Neural cell (in vitro differentiated cells): ENCODE measurements around the gene KCNE1. TPM values are rescaled to one million over a fixed set of nuclear protein-coding genes. Genes with fewer than 3 reads are reported as not detected.

Experiments
- H2AFZ ChIP-seq: fragments of 200-600, 300-800 bp; sonication (generic), shearing (Covaris generic); 2 replicates; pipeline ENCODE4 v1.6.0; 2014; ENCODE audit warnings: low read depth, mild to moderate bottlenecking, antibody characterized with exemption, low read length, moderate library complexity
- H3F3A ChIP-seq: fragments of 200-600 bp; shearing (Covaris generic); 2 replicates; pipeline ENCODE4 v1.6.1; 2016; ENCODE audit warnings: mild to moderate bottlenecking, moderate library complexity, mixed read lengths, antibody characterized with exemption, low read length; ENCODE audit not compliant: insufficient read depth, poor library complexity, severe bottlenecking
- H3K27ac ChIP-seq: fragments of 200-600, 300-800 bp; sonication (generic), shearing (Covaris generic); 2 replicates; pipeline ENCODE4 v1.5.1; 2014; ENCODE audit warnings: mild to moderate bottlenecking, low read length, moderate library complexity
- H3K27me3 ChIP-seq: fragments of 300-800, 200-600 bp; sonication (generic), shearing (Covaris generic); 2 replicates; pipeline ENCODE4 v1.6.0; 2014; ENCODE audit warnings: mild to moderate bottlenecking, low read depth, low read length, moderate library complexity; ENCODE audit not compliant: insufficient read depth
- H3K36me3 ChIP-seq: fragments of 300-800, 200-600 bp; sonication (generic), shearing (Covaris generic); 2 replicates; pipeline ENCODE4 v1.5.1; 2014; ENCODE audit warnings: mild to moderate bottlenecking, antibody characterized with exemption, low read length, moderate library complexity; ENCODE audit not compliant: insufficient read depth
- H3K4me2 ChIP-seq: fragments of 300-800, 200-600 bp; sonication (generic), shearing (Covaris generic); 2 replicates; pipeline ENCODE4 v1.6.0; 2014; ENCODE audit warnings: mild to moderate bottlenecking, low read length
- H3K4me3 ChIP-seq: fragments of 300-800, 200-600 bp; sonication (generic), shearing (Covaris generic); 2 replicates; pipeline ENCODE4 v1.5.1; 2014; ENCODE audit warnings: mild to moderate bottlenecking, low read length, moderate library complexity
- H3K79me2 ChIP-seq: fragments of 200-600 bp; shearing (Covaris generic); replicated peaks from 2 replicates; pipeline ENCODE4 v1.6.0; 2014; ENCODE audit warnings: mild to moderate bottlenecking, low read length, moderate library complexity; ENCODE audit not compliant: insufficient read depth
- H3K9ac ChIP-seq: fragments of 300-800, 200-600 bp; sonication (generic), shearing (Covaris generic); 2 replicates; pipeline ENCODE4 v1.6.1; 2016; ENCODE audit warnings: mild to moderate bottlenecking, low read length, mixed read lengths
- H3K9me2 ChIP-seq: fragments of 200-600 bp; shearing (Covaris generic); 2 replicates; pipeline ENCODE4 v1.6.1; 2016; ENCODE audit warnings: mild to moderate bottlenecking, low read length, mixed read lengths; ENCODE audit not compliant: insufficient read depth
- H3K9me3 ChIP-seq: fragments of 200-600, 300-800 bp; sonication (generic), shearing (Covaris generic); 2 replicates; pipeline ENCODE4 v1.6.1; 2016; ENCODE audit warnings: mild to moderate bottlenecking, mixed run types, low read length, moderate library complexity, mixed read lengths
- H4K20me1 ChIP-seq: fragments of 200-600 bp; shearing (Covaris generic); 2 replicates; pipeline ENCODE4 v1.6.1; 2016; ENCODE audit warnings: mild to moderate bottlenecking, mixed run types; ENCODE audit not compliant: insufficient read depth
- EP300 ChIP-seq: fragments of 450-650 bp; conservative IDR thresholded peaks from 2 replicates; pipeline ENCODE4 v1.6.1; 2014; ENCODE audit warnings: antibody characterized with exemption, mild to moderate bottlenecking, moderate library complexity; ENCODE audit not compliant: poor library complexity, severe bottlenecking
- EZH2 ChIP-seq: fragments of 200-600, 300-800 bp; shearing (Covaris generic), sonication (generic); IDR thresholded peaks from 2 replicates; pipeline ENCODE4 v1.6.1; 2014; ENCODE audit warnings: antibody characterized with exemption, low read length, borderline replicate concordance, mild to moderate bottlenecking; ENCODE audit not compliant: insufficient read depth, poor library complexity, severe bottlenecking
- MXI1 ChIP-seq: fragments of 450-650 bp; conservative IDR thresholded peaks from 2 replicates; pipeline ENCODE4 v1.6.1; 2014; ENCODE audit warnings: antibody characterized with exemption, mild to moderate bottlenecking; ENCODE audit not compliant: poor library complexity, severe bottlenecking
- POLR2AphosphoS5 ChIP-seq: IDR thresholded peaks from 2 replicates; pipeline ENCODE4 v1.6.1; 2012
- RAD21 ChIP-seq: fragments of 450-650 bp; conservative IDR thresholded peaks from 2 replicates; pipeline ENCODE4 v1.6.1; 2014; ENCODE audit warnings: antibody characterized with exemption, mild to moderate bottlenecking, moderate library complexity
- SMC3 ChIP-seq: fragments of 450-650 bp; conservative IDR thresholded peaks from 2 replicates; pipeline ENCODE4 v1.6.1; 2014; ENCODE audit warnings: antibody characterized with exemption, mild to moderate bottlenecking, moderate library complexity; ENCODE audit not compliant: poor library complexity
- TAF1 ChIP-seq: IDR thresholded peaks from 2 replicates; pipeline ENCODE4 v1.6.1; 2012; ENCODE audit warnings: low read depth
- polyA plus RNA-seq: library from polyadenylated mRNA; depleted of rRNA; stranded (reverse); fragments of >200 nt; gene quantifications from 2 replicates; pipeline ENCODE4 v1.2.3, GENCODE V29; 2014
- TF ChIP-seq, protein P1 (sequence below): IDR thresholded peaks from 2 replicates; pipeline ENCODE4 v1.6.1; 2012; ENCODE audit warnings: borderline replicate concordance
- TF ChIP-seq, protein P2 (sequence below): fragments of 450-650 bp; IDR thresholded peaks from 2 replicates; pipeline ENCODE4 v1.5.1; 2014; ENCODE audit warnings: antibody characterized with exemption, mild to moderate bottlenecking, moderate library complexity; ENCODE audit not compliant: poor library complexity, severe bottlenecking

Gene KCNE1
- polyA plus RNA-seq, 1 donor from 2014 or later: not detected

GRCh38 chr21:34526618-34527290 lies 14.7 kb upstream of the KCNE1 start:
- no peaks in the 10 kb centered on the region for H3K9me2 ChIP-seq
- H3K79me2 ChIP-seq: no peaks in the 10 kb centered on the region
- H3K36me3 ChIP-seq: no peaks in the 10 kb centered on the region
- H3K4me3 ChIP-seq: no peak overlapping the region
- TF ChIP-seq EZH2 (no peak), POLR2AphosphoS5 (no peak), SMC3 (no peak), TAF1 (no peak), EP300 (no peak), MXI1 (no peak), RAD21 (no peak)
- TF ChIP-seq, protein P1, sequence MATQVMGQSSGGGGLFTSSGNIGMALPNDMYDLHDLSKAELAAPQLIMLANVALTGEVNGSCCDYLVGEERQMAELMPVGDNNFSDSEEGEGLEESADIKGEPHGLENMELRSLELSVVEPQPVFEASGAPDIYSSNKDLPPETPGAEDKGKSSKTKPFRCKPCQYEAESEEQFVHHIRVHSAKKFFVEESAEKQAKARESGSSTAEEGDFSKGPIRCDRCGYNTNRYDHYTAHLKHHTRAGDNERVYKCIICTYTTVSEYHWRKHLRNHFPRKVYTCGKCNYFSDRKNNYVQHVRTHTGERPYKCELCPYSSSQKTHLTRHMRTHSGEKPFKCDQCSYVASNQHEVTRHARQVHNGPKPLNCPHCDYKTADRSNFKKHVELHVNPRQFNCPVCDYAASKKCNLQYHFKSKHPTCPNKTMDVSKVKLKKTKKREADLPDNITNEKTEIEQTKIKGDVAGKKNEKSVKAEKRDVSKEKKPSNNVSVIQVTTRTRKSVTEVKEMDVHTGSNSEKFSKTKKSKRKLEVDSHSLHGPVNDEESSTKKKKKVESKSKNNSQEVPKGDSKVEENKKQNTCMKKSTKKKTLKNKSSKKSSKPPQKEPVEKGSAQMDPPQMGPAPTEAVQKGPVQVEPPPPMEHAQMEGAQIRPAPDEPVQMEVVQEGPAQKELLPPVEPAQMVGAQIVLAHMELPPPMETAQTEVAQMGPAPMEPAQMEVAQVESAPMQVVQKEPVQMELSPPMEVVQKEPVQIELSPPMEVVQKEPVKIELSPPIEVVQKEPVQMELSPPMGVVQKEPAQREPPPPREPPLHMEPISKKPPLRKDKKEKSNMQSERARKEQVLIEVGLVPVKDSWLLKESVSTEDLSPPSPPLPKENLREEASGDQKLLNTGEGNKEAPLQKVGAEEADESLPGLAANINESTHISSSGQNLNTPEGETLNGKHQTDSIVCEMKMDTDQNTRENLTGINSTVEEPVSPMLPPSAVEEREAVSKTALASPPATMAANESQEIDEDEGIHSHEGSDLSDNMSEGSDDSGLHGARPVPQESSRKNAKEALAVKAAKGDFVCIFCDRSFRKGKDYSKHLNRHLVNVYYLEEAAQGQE: no peak
- TF ChIP-seq, protein P2, sequence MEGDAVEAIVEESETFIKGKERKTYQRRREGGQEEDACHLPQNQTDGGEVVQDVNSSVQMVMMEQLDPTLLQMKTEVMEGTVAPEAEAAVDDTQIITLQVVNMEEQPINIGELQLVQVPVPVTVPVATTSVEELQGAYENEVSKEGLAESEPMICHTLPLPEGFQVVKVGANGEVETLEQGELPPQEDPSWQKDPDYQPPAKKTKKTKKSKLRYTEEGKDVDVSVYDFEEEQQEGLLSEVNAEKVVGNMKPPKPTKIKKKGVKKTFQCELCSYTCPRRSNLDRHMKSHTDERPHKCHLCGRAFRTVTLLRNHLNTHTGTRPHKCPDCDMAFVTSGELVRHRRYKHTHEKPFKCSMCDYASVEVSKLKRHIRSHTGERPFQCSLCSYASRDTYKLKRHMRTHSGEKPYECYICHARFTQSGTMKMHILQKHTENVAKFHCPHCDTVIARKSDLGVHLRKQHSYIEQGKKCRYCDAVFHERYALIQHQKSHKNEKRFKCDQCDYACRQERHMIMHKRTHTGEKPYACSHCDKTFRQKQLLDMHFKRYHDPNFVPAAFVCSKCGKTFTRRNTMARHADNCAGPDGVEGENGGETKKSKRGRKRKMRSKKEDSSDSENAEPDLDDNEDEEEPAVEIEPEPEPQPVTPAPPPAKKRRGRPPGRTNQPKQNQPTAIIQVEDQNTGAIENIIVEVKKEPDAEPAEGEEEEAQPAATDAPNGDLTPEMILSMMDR: no peak
- no peak overlapping the region for H3K4me2 ChIP-seq
- no peak overlapping the region for H3K27ac ChIP-seq
- no peak overlapping the region for H3K9ac ChIP-seq
- H3K9me3 ChIP-seq: no peaks in the 10 kb centered on the region
- no peak overlapping the region for H2AFZ ChIP-seq
- H4K20me1 ChIP-seq: no peaks in the 10 kb centered on the region
- no peaks in the 10 kb centered on the region for H3F3A ChIP-seq
- H3K27me3 ChIP-seq: no peaks in the 10 kb centered on the region

DNA sequence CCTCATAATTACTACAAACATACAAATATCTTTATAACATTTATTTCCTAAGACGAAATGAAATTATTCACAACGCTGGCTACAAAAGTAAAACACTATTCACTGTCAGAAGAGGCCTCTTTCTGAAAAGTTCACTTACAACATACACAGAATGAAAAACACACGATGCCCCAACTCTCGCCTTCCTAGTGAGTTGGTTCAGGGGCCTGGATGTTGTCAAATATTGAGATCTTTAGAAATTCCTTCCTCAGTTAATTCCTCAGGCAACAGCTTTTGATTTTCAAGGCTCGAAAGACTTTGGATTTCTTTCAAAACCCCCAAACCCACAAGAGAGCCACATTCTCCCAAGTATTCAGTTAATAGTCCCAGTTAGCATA lies 14.2 kb upstream of the KCNE1 start:
- H3F3A ChIP-seq: no peaks in the 10 kb centered on the region
- no peak for TF ChIP-seq EP300
- no peak for TF ChIP-seq POLR2AphosphoS5
- TF ChIP-seq, protein P2: no peak
- TF ChIP-seq SMC3: no peak
- no peak overlapping the region for H3K4me2 ChIP-seq
- no peak overlapping the region for H3K4me3 ChIP-seq
- H3K9me2 ChIP-seq: no peaks in the 10 kb centered on the region
- H2AFZ ChIP-seq: no peak overlapping the region
- H3K9ac ChIP-seq: no peak overlapping the region
- H4K20me1 ChIP-seq: no peaks in the 10 kb centered on the region
- no peaks in the 10 kb centered on the region for H3K9me3 ChIP-seq
- H3K27me3 ChIP-seq: no peaks in the 10 kb centered on the region
- no peak overlapping the region for H3K27ac ChIP-seq
- H3K36me3 ChIP-seq: peaks cover 1% of the 10 kb centered on the region
- H3K79me2 ChIP-seq: no peaks in the 10 kb centered on the region
